Astrocyte of the cerebellum (primary cell): ENCODE data around the gene SLC7A14.

Source experiments
- DNase-seq: peaks from one replicate; pipeline ENCODE4 v3.0.0-alpha.2; 2011; ENCODE audit warnings: low read depth
- H3K4me3 ChIP-seq: 2 replicates; pipeline ENCODE4 v1.5.1; 2011; ENCODE audit warnings: mild to moderate bottlenecking, low read depth, low read length, moderate library complexity
- CTCF ChIP-seq: IDR thresholded peaks from 2 replicates; pipeline ENCODE4 v1.5.1; 2012; ENCODE audit warnings: low read length, low read depth, moderate library complexity, mild to moderate bottlenecking; ENCODE audit errors: missing control alignments
- in situ Hi-C: cut with HindIII; loops from 2 replicates; pipeline ENCODE4 v1.10.0; 2017; ENCODE audit warnings: low sequenced_read_pairs

Gene SLC7A14

GRCh38 chr3:170467571-170468147, 118.2 kb downstream of the SLC7A14 start:
- no peak for DNase-seq
- no peak for TF ChIP-seq CTCF
- in situ Hi-C loops, result no loop called here
- no peak overlapping the region for H3K4me3 ChIP-seq

- no peak for DNase-seq
- in situ Hi-C loops, result no loop called here
- no peak overlapping the region for H3K4me3 ChIP-seq
- no peak for TF ChIP-seq CTCF
Observed at GRCh38 chr3:170467007-170467406, 118.9 kb downstream of the SLC7A14 start.

GRCh38 chr3:170465955-170466354, 119.9 kb downstream of the SLC7A14 start:
- no peak for DNase-seq
- TF ChIP-seq CTCF, result no peak
- in situ Hi-C loops, result no loop called here
- no peak overlapping the region for H3K4me3 ChIP-seq

- H3K4me3 ChIP-seq, result no peak overlapping the region
- no peak for TF ChIP-seq CTCF
- no peak for DNase-seq
- in situ Hi-C loops, result no loop called here
Observed at GRCh38 chr3:170463011-170463410, 122.9 kb downstream of the SLC7A14 start.

- no peak for DNase-seq
- in situ Hi-C loops, result no loop called here
- TF ChIP-seq CTCF, result no peak
- no peak overlapping the region for H3K4me3 ChIP-seq
Observed at GRCh38 chr3:170458285-170458684, 127.6 kb downstream of the SLC7A14 start.

- no peak for TF ChIP-seq CTCF
- DNase-seq, result no peak
- in situ Hi-C loops, result no loop called here
- H3K4me3 ChIP-seq, result no peak overlapping the region
Observed at GRCh38 chr3:170454509-170454908, 131.4 kb downstream of the SLC7A14 start.

- DNase-seq, result no peak
- TF ChIP-seq CTCF, result no peak
- in situ Hi-C loops, result no loop called here
- H3K4me3 ChIP-seq, result no peak overlapping the region
Observed at GRCh38 chr3:170450039-170450438, 135.8 kb downstream of the SLC7A14 start.
